ENCODE results near the gene ANKRD28. TPM values are rescaled to one million over a fixed set of nuclear protein-coding genes. Genes with fewer than 3 reads are reported as not detected.

The ANKRD28 gene
- polyA plus RNA-seq, 1 of the 3 experiments (the other 2 are of a cell fraction), result 74.8 TPM

GRCh38 chr3:15649341-15649740 lies 148.4 kb downstream of the ANKRD28 start:
- Histone ChIP-seq H4K20me1 (ENCODE audit: insufficient read depth) (no peaks in the 10 kb centered on the region), H3K4me1 (ENCODE audit: control insufficient read depth in 1 of 2, insufficient read depth in 2 of 2, low read depth in 1 of 2, low read length in 1 of 2) (peaks cover 22 to 35% of the 10 kb centered on the region in 2 experiments), H3K9ac (no peak overlapping the region), H3F3A (replicated peaks; ENCODE audit: insufficient read depth) (peaks cover 48% of the 10 kb centered on the region), H3K4me2 (no peak overlapping the region), H2AFZ (ENCODE audit: low read depth) (no peak overlapping the region), H3K27ac (ENCODE audit: low read depth in 2 of 2, low read length in 1 of 2) (peak overlapping the region in 1 of 2 experiments; percentile 100; a peak in 2 of 4 replicates), H3K27me3 (ENCODE audit: insufficient read depth) (no peaks in the 10 kb centered on the region), H3K79me2 (ENCODE audit: insufficient read depth) (0 out of 2 replicates have a peak, but pooled peaks cover 3% of the 10 kb centered on the region), H3K9me2 (no peaks in the 10 kb centered on the region), H3K36me3 (replicated peaks in 1 of 2; ENCODE audit: control insufficient read depth in 1 of 2, insufficient read depth in 2 of 2, low read length in 1 of 2) (no peaks in the 10 kb centered on the region), H3K4me3 (ENCODE audit: low read depth in 2 of 2, low read length in 1 of 2) (no peak overlapping the region), H3K9me3 (no peaks in the 10 kb centered on the region)
- ChIA-PET POLR2A (no interaction called here), CTCF (no interaction called here)
- no peak for DNase-seq
- TF ChIP-seq REST (IDR thresholded peaks at IDR 0.05; ENCODE audit: low read depth, low read length), result no peak
- no peak for TF ChIP-seq CHD2 (IDR thresholded peaks at IDR 0.05; ENCODE audit: low read length, partially characterized antibody)
- TF ChIP-seq GATA2 (CRISPR knock-in tag; IDR thresholded peaks at IDR 0.05), result no peak
- TF ChIP-seq USF1 (IDR thresholded peaks at IDR 0.05; ENCODE audit: borderline replicate concordance, low read depth), result no peak
- TF ChIP-seq TCF12 (IDR thresholded peaks at IDR 0.05), result no peak
- TF ChIP-seq FOSL2 (IDR thresholded peaks at IDR 0.05; ENCODE audit: borderline replicate concordance, low read depth), result no peak
- TF ChIP-seq RAD21 (IDR thresholded peaks at IDR 0.05; ENCODE audit: low read length), result no peak
- no peak for TF ChIP-seq IRF3 (IDR thresholded peaks at IDR 0.05; ENCODE audit: low read depth, low read length)
- no peak for TF ChIP-seq POLR2AphosphoS5 (IDR thresholded peaks at IDR 0.05; ENCODE audit: low read depth, low read length)
- TF ChIP-seq PBX3 (IDR thresholded peaks at IDR 0.05), result no peak
- TF ChIP-seq FOXM1 (IDR thresholded peaks at IDR 0.05; ENCODE audit: low read depth), result no peak
- no peak for TF ChIP-seq MXI1 (IDR thresholded peaks at IDR 0.05; ENCODE audit: low read depth, low read length)
- TF ChIP-seq NRF1 (IDR thresholded peaks at IDR 0.05; ENCODE audit: low read depth, low read length), result no peak
- TF ChIP-seq RXRA (IDR thresholded peaks at IDR 0.05; ENCODE audit: borderline replicate concordance, low read depth), result no peak
- no peak for TF ChIP-seq USF2 (IDR thresholded peaks at IDR 0.05; ENCODE audit: borderline replicate concordance, low read depth, low read length)
- TF ChIP-seq CTCF (IDR thresholded peaks at IDR 0.05), result no peak
- no peak for TF ChIP-seq EP300 (IDR thresholded peaks at IDR 0.05; ENCODE audit: borderline replicate concordance in 1 of 2, low read depth in 1 of 2, low read length in 1 of 2)
- no peak for TF ChIP-seq SIN3A (IDR thresholded peaks at IDR 0.05; ENCODE audit: borderline replicate concordance, low read depth, low read length)
- TF ChIP-seq JUND (IDR thresholded peaks at IDR 0.05), result no peak
- 98% methylated on average over 3 of the region's 3 CpGs for WGBS (ENCODE audit: low lambda C conversion rate)

Measured in SK-N-SH (cell line).